Coronary artery (tissue), 2 donors: ENCODE data around the gene ZNF639.
A peak's percentile ranks its signal among the peaks of the same experiment; 100 is the strongest.
"Not testable (repeated sequence)": the region's sequence is repeated elsewhere in the genome, so short reads cannot be mapped to it uniquely, and the experiment has no call there.

Experiments
- DNase-seq: peaks from one replicate; pipeline ENCODE4 v3.0.0-alpha.2; 2017; ENCODE audit warnings: low spot score
- H3K27ac ChIP-seq, 2 donors: fragments of 200-600 bp; sonication (generic); one replicate each; pipeline ENCODE4 v1.5.1; 2016 to 2019
- H3K4me3 ChIP-seq: fragments of 200-600 bp; sonication (generic); 2 replicates; pipeline ENCODE4 v1.5.1; 2016; ENCODE audit warnings: mild to moderate bottlenecking, moderate library complexity
- CTCF ChIP-seq: fragments of 200-600 bp; sonication (generic); IDR thresholded peaks from one replicate; pipeline ENCODE4 v1.5.1; 2019; ENCODE audit warnings: antibody characterized with exemption

The ZNF639 gene

GRCh38 chr3:179322286-179323196 is at the start of gene ZNF639:
Gene ZNF639 (plus strand): TSS chr3:179323031. CDS start chr3:179328294, 5,263 bp downstream.
- H3K27ac ChIP-seq: peak within 1 kb of the TSS; percentile 97 to 100
- TF ChIP-seq CTCF: peak; percentile 84
- DNase-seq: peak; percentile 90
- H3K4me3 ChIP-seq: peak within 1 kb of the TSS; percentile 99

- not testable (repeated sequence) for H3K27ac ChIP-seq, DNase-seq, H3K4me3 ChIP-seq
These were observed 48.4 kb upstream of the ZNF639 start for GRCh38 chr3:179274434-179274833.

- H3K4me3 ChIP-seq: no peak overlapping the region
- DNase-seq: no peak
- H3K27ac ChIP-seq: no peak overlapping the region
- TF ChIP-seq CTCF: no peak
These were observed 46.8 kb upstream of the ZNF639 start for GRCh38 chr3:179276001-179276400.

- DNase-seq: no peak
- Histone ChIP-seq H3K4me3 (no peak overlapping the region), H3K27ac (no peak overlapping the region)
- TF ChIP-seq CTCF: no peak
These were observed 46.1 kb upstream of the ZNF639 start for GRCh38 chr3:179276743-179277142.

- no peak for DNase-seq
- H3K27ac ChIP-seq: no peak overlapping the region
- TF ChIP-seq CTCF: no peak
- no peak overlapping the region for H3K4me3 ChIP-seq
These were observed 44.7 kb upstream of the ZNF639 start for GRCh38 chr3:179278151-179278550.

GRCh38 chr3:179278932-179279693 is 43.7 kb upstream of the ZNF639 start:
- TF ChIP-seq CTCF: no peak
- Histone ChIP-seq H3K27ac (no peak overlapping the region), H3K4me3 (no peak overlapping the region)
- DNase-seq: no peak

- TF ChIP-seq CTCF: no peak
- Histone ChIP-seq H3K4me3 (no peak overlapping the region), H3K27ac (no peak overlapping the region)
- DNase-seq: no peak
These were observed 43.0 kb upstream of the ZNF639 start for GRCh38 chr3:179279837-179280236.
